Caco-2 (cell line): ENCODE measurements around the gene CNKSR3. TPM values are rescaled to one million over a fixed set of nuclear protein-coding genes. Genes with fewer than 3 reads are reported as not detected.
A peak's percentile ranks its signal among the peaks of the same experiment; 100 is the strongest.

ENCODE experiments used
- BruUV-seq: library from RNA; stranded (reverse); fragments of 400-500 nt; replicated peaks from 2 replicates; lab custom pipeline; 2021; lab: Mats Ljungman, UMichigan
- CTCF ChIA-PET: fragments of 300-600 bp; sonication (Branson Sonifier 250); formaldehyde crosslinking; loops from one replicate; lab custom pipeline; 2022; ENCODE audit warnings: antibody characterized with exemption; lab: Charles Lee
- POLR2A ChIA-PET: fragments of 300-600 bp; sonication (Branson Sonifier 250); formaldehyde crosslinking; loops from one replicate; lab custom pipeline; 2022; ENCODE audit warnings: antibody characterized with exemption; lab: Charles Lee
- DNase-seq, 2 experiments: peaks; one replicate each; pipeline versions ENCODE4 v3.0.0 to v3.0.0-alpha.2; 2020 to 2022
- H3K27me3 ChIP-seq: replicated peaks from 2 replicates; pipeline ENCODE4 v1.6.0; 2011; ENCODE audit warnings: low read length; ENCODE audit not compliant: control insufficient read depth, insufficient read depth
- H3K36me3 ChIP-seq: 2 replicates; pipeline ENCODE4 v1.5.1; 2011; ENCODE audit warnings: low read length; ENCODE audit not compliant: control insufficient read depth, insufficient read depth
- H3K4me1 ChIP-seq: fragments of 250-450 bp; sonication (Bioruptor Pico); 2 replicates; pipeline ENCODE4 v1.5.1; 2020; ENCODE audit warnings: mild to moderate bottlenecking
- H3K4me3 ChIP-seq: 2 replicates; pipeline ENCODE4 v1.5.1; 2011; ENCODE audit warnings: low read depth, mild to moderate bottlenecking, control low read depth, low read length
- H3K9me3 ChIP-seq: fragments of 250-450 bp; sonication (Bioruptor Pico); 2 replicates; pipeline ENCODE4 v1.5.1; 2020; ENCODE audit warnings: mild to moderate bottlenecking, moderate library complexity
- H3K27ac Mint-ChIP-seq: one replicate; pipeline ENCODE4 v1.8.0; 2022; ENCODE audit warnings: mixed read lengths; ENCODE audit not compliant: unreplicated experiment
- H3K27me3 Mint-ChIP-seq: one replicate; pipeline ENCODE4 v1.8.0; 2022; ENCODE audit warnings: mixed read lengths; ENCODE audit not compliant: insufficient read depth, unreplicated experiment
- H3K36me3 Mint-ChIP-seq: one replicate; pipeline ENCODE4 v1.8.0; 2022; ENCODE audit warnings: mild to moderate bottlenecking, mixed read lengths; ENCODE audit not compliant: insufficient read depth, unreplicated experiment
- H3K4me1 Mint-ChIP-seq: one replicate; pipeline ENCODE4 v1.8.0; 2022; ENCODE audit warnings: low read depth, mixed read lengths; ENCODE audit not compliant: unreplicated experiment
- H3K4me3 Mint-ChIP-seq: one replicate; pipeline ENCODE4 v1.8.0; 2022; ENCODE audit warnings: mild to moderate bottlenecking, moderate library complexity, mixed read lengths; ENCODE audit not compliant: unreplicated experiment
- H3K9me3 Mint-ChIP-seq: one replicate; pipeline ENCODE4 v1.8.0; 2022; ENCODE audit warnings: mixed read lengths; ENCODE audit not compliant: unreplicated experiment
- CTCF ChIP-seq, 2 experiments: fragments of 200-600 bp in 1 of 2; IDR thresholded peaks; 1 replicate in 1 of 2; 2 replicates in 1 of 2; pipeline versions ENCODE4 v1.5.1 to v1.8.0; 2011 to 2022; ENCODE audit warnings: antibody characterized with exemption in 1 of 2, control low read depth in 1 of 2, inconsistent platforms in 1 of 2, low read depth in 1 of 2, low read length in 1 of 2, mild to moderate bottlenecking in 1 of 2, moderate library complexity in 1 of 2; ENCODE audit not compliant: insufficient read depth in 1 of 2, severe bottlenecking in 1 of 2, unreplicated experiment in 1 of 2
- intact Hi-C: fragments of 100-400 bp; cut with micrococcal nuclease; formaldehyde crosslinking; loops from one replicate; pipeline ENCODE4 v1.10.0; 2022; ENCODE audit not compliant: unreplicated experiment
- total RNA-seq: library from RNA; stranded (reverse); gene quantifications from 2 replicates; pipeline ENCODE4 v1.2.3, GENCODE V29; 2022

CNKSR3 gene
- total RNA-seq, 1 experiment from 2014 or later = 33.1 TPM

DNA sequence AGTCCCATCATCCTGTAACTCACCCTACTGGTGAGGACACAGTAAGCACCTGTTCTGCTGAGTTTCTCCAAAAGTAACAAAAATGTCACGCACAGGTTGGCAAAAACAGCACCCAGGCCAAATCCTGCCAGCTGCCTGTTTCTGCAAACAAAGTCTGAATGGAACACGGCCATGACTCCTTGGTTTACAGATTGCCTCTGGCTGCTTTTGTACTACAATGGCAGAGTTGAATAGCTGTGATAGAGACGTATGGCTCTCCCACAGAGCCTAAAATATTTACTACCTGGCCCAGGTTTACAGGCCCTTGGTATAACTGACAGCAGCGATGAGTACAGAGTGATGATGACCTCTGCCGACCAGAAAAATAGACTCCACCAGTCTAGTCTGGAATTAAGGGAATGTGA lies 52.6 kb downstream of the CNKSR3 start:
- POLR2A ChIA-PET = no interaction called here
- intact Hi-C loops = no loop called here
- peak overlapping the region; percentile 14 for H3K27ac Mint-ChIP-seq
- H3K36me3 ChIP-seq = no peaks in the 10 kb centered on the region
- no TSS peak for BruUV-seq
- H3K27me3 Mint-ChIP-seq = no peaks in the 10 kb centered on the region
- CTCF ChIA-PET = no interaction called here
- H3K9me3 ChIP-seq = no peaks in the 10 kb centered on the region
- no peak overlapping the region for H3K4me3 Mint-ChIP-seq
- H3K36me3 Mint-ChIP-seq = peaks cover 7% of the 10 kb centered on the region
- DNase-seq = no peak
- TF ChIP-seq CTCF (IDR thresholded peaks at IDR 0.05; ENCODE audit: insufficient read depth in 1 of 2, low read depth in 1 of 2, low read length in 1 of 2, severe bottlenecking in 1 of 2, unreplicated experiment in 1 of 2) = no peak
- peaks cover 25% of the 10 kb centered on the region for H3K4me1 Mint-ChIP-seq
- H3K27me3 ChIP-seq = no peaks in the 10 kb centered on the region
- no peaks in the 10 kb centered on the region for H3K4me1 ChIP-seq
- H3K4me3 ChIP-seq = no peak overlapping the region
- no peaks in the 10 kb centered on the region for H3K9me3 Mint-ChIP-seq

- no peak for DNase-seq
- H3K36me3 Mint-ChIP-seq = peaks cover 7% of the 10 kb centered on the region
- no peak overlapping the region for H3K4me3 Mint-ChIP-seq
- H3K4me1 Mint-ChIP-seq = peaks cover 20% of the 10 kb centered on the region
- Histone ChIP-seq H3K4me3 (no peak overlapping the region), H3K4me1 (no peaks in the 10 kb centered on the region), H3K36me3 (no peaks in the 10 kb centered on the region), H3K27me3 (no peaks in the 10 kb centered on the region), H3K9me3 (no peaks in the 10 kb centered on the region)
- H3K9me3 Mint-ChIP-seq = no peaks in the 10 kb centered on the region
- no peaks in the 10 kb centered on the region for H3K27me3 Mint-ChIP-seq
- no peak for TF ChIP-seq CTCF (IDR thresholded peaks at IDR 0.05; ENCODE audit: insufficient read depth in 1 of 2, low read depth in 1 of 2, low read length in 1 of 2, severe bottlenecking in 1 of 2, unreplicated experiment in 1 of 2)
- H3K27ac Mint-ChIP-seq = peak overlapping the region; percentile 14
- ChIA-PET CTCF (interaction anchor here (0.6 kb wide), 1 partner anchor 95 kb away, joined by 3 read pairs; no protein-coding TSS in a partner anchor), POLR2A (no interaction called here)
- no TSS peak for BruUV-seq
- intact Hi-C loops = no loop called here
Observed at GRCh38 chr6:154457046-154457713, 53.3 kb downstream of the CNKSR3 start.

DNA sequence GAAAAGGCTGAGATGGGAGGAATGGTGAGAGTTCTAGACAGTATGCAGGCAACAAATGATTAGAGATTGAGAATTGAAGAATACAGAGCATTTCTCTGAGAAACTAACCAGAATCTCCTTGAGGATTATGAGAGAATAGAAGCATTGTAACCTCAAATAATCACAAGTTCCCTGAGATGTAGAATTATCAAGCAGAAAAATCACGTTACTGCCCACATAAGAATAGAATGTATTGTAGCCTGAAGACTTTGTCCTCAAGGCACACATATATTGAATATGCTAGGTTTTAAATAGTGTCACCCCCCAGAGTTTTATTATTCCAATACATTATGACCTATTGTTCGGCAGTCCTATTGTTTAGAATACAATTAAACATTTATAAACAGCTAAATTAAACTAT lies 57.2 kb downstream of the CNKSR3 start:
- Histone ChIP-seq H3K27me3 (no peaks in the 10 kb centered on the region), H3K36me3 (no peaks in the 10 kb centered on the region), H3K9me3 (no peaks in the 10 kb centered on the region), H3K4me1 (no peaks in the 10 kb centered on the region), H3K4me3 (no peak overlapping the region)
- H3K4me1 Mint-ChIP-seq = peaks cover 15% of the 10 kb centered on the region
- H3K4me3 Mint-ChIP-seq = no peak overlapping the region
- no peaks in the 10 kb centered on the region for H3K9me3 Mint-ChIP-seq
- ChIA-PET POLR2A (no interaction called here), CTCF (interaction anchor here (0.6 kb wide), 1 partner anchor 8 kb away, joined by 3 read pairs; no protein-coding TSS in a partner anchor)
- no peaks in the 10 kb centered on the region for H3K27me3 Mint-ChIP-seq
- TF ChIP-seq CTCF (IDR thresholded peaks at IDR 0.05; ENCODE audit: insufficient read depth in 1 of 2, low read depth in 1 of 2, low read length in 1 of 2, severe bottlenecking in 1 of 2, unreplicated experiment in 1 of 2) = no peak
- no peak overlapping the region for H3K27ac Mint-ChIP-seq
- BruUV-seq = no TSS peak
- intact Hi-C loops = no loop called here
- H3K36me3 Mint-ChIP-seq = peaks cover 10% of the 10 kb centered on the region
- DNase-seq = no peak
